Neural cell (in vitro differentiated cells): ENCODE data around the gene FOSL1. TPM values are rescaled to one million over a fixed set of nuclear protein-coding genes. Genes with fewer than 3 reads are reported as not detected.

Experiments used
- H2AFZ ChIP-seq: fragments of 200-600, 300-800 bp; sonication (generic), shearing (Covaris generic); 2 replicates; pipeline ENCODE4 v1.6.0; 2014; ENCODE audit warnings: low read depth, mild to moderate bottlenecking, antibody characterized with exemption, low read length, moderate library complexity
- H3F3A ChIP-seq: fragments of 200-600 bp; shearing (Covaris generic); 2 replicates; pipeline ENCODE4 v1.6.1; 2016; ENCODE audit warnings: mild to moderate bottlenecking, moderate library complexity, mixed read lengths, antibody characterized with exemption, low read length; ENCODE audit not compliant: insufficient read depth, poor library complexity, severe bottlenecking
- H3K27ac ChIP-seq: fragments of 200-600, 300-800 bp; sonication (generic), shearing (Covaris generic); 2 replicates; pipeline ENCODE4 v1.5.1; 2014; ENCODE audit warnings: mild to moderate bottlenecking, low read length, moderate library complexity
- H3K27me3 ChIP-seq: fragments of 300-800, 200-600 bp; sonication (generic), shearing (Covaris generic); 2 replicates; pipeline ENCODE4 v1.6.0; 2014; ENCODE audit warnings: mild to moderate bottlenecking, low read depth, low read length, moderate library complexity; ENCODE audit not compliant: insufficient read depth
- H3K36me3 ChIP-seq: fragments of 300-800, 200-600 bp; sonication (generic), shearing (Covaris generic); 2 replicates; pipeline ENCODE4 v1.5.1; 2014; ENCODE audit warnings: mild to moderate bottlenecking, antibody characterized with exemption, low read length, moderate library complexity; ENCODE audit not compliant: insufficient read depth
- H3K4me2 ChIP-seq: fragments of 300-800, 200-600 bp; sonication (generic), shearing (Covaris generic); 2 replicates; pipeline ENCODE4 v1.6.0; 2014; ENCODE audit warnings: mild to moderate bottlenecking, low read length
- H3K4me3 ChIP-seq: fragments of 300-800, 200-600 bp; sonication (generic), shearing (Covaris generic); 2 replicates; pipeline ENCODE4 v1.5.1; 2014; ENCODE audit warnings: mild to moderate bottlenecking, low read length, moderate library complexity
- H3K79me2 ChIP-seq: fragments of 200-600 bp; shearing (Covaris generic); replicated peaks from 2 replicates; pipeline ENCODE4 v1.6.0; 2014; ENCODE audit warnings: mild to moderate bottlenecking, low read length, moderate library complexity; ENCODE audit not compliant: insufficient read depth
- H3K9ac ChIP-seq: fragments of 300-800, 200-600 bp; sonication (generic), shearing (Covaris generic); 2 replicates; pipeline ENCODE4 v1.6.1; 2016; ENCODE audit warnings: mild to moderate bottlenecking, low read length, mixed read lengths
- H3K9me2 ChIP-seq: fragments of 200-600 bp; shearing (Covaris generic); 2 replicates; pipeline ENCODE4 v1.6.1; 2016; ENCODE audit warnings: mild to moderate bottlenecking, low read length, mixed read lengths; ENCODE audit not compliant: insufficient read depth
- H3K9me3 ChIP-seq: fragments of 200-600, 300-800 bp; sonication (generic), shearing (Covaris generic); 2 replicates; pipeline ENCODE4 v1.6.1; 2016; ENCODE audit warnings: mild to moderate bottlenecking, mixed run types, low read length, moderate library complexity, mixed read lengths
- H4K20me1 ChIP-seq: fragments of 200-600 bp; shearing (Covaris generic); 2 replicates; pipeline ENCODE4 v1.6.1; 2016; ENCODE audit warnings: mild to moderate bottlenecking, mixed run types; ENCODE audit not compliant: insufficient read depth
- CTCF ChIP-seq: fragments of 450-650 bp; IDR thresholded peaks from 2 replicates; pipeline ENCODE4 v1.5.1; 2014; ENCODE audit warnings: antibody characterized with exemption, mild to moderate bottlenecking, moderate library complexity; ENCODE audit not compliant: poor library complexity, severe bottlenecking
- EP300 ChIP-seq: fragments of 450-650 bp; conservative IDR thresholded peaks from 2 replicates; pipeline ENCODE4 v1.6.1; 2014; ENCODE audit warnings: antibody characterized with exemption, mild to moderate bottlenecking, moderate library complexity; ENCODE audit not compliant: poor library complexity, severe bottlenecking
- EZH2 ChIP-seq: fragments of 200-600, 300-800 bp; shearing (Covaris generic), sonication (generic); IDR thresholded peaks from 2 replicates; pipeline ENCODE4 v1.6.1; 2014; ENCODE audit warnings: antibody characterized with exemption, low read length, borderline replicate concordance, mild to moderate bottlenecking; ENCODE audit not compliant: insufficient read depth, poor library complexity, severe bottlenecking
- MXI1 ChIP-seq: fragments of 450-650 bp; conservative IDR thresholded peaks from 2 replicates; pipeline ENCODE4 v1.6.1; 2014; ENCODE audit warnings: antibody characterized with exemption, mild to moderate bottlenecking; ENCODE audit not compliant: poor library complexity, severe bottlenecking
- POLR2AphosphoS5 ChIP-seq: IDR thresholded peaks from 2 replicates; pipeline ENCODE4 v1.6.1; 2012
- RAD21 ChIP-seq: fragments of 450-650 bp; conservative IDR thresholded peaks from 2 replicates; pipeline ENCODE4 v1.6.1; 2014; ENCODE audit warnings: antibody characterized with exemption, mild to moderate bottlenecking, moderate library complexity
- REST ChIP-seq: IDR thresholded peaks from 2 replicates; pipeline ENCODE4 v1.6.1; 2012; ENCODE audit warnings: borderline replicate concordance
- SMC3 ChIP-seq: fragments of 450-650 bp; conservative IDR thresholded peaks from 2 replicates; pipeline ENCODE4 v1.6.1; 2014; ENCODE audit warnings: antibody characterized with exemption, mild to moderate bottlenecking, moderate library complexity; ENCODE audit not compliant: poor library complexity
- TAF1 ChIP-seq: IDR thresholded peaks from 2 replicates; pipeline ENCODE4 v1.6.1; 2012; ENCODE audit warnings: low read depth
- polyA plus RNA-seq: library from polyadenylated mRNA; depleted of rRNA; stranded (reverse); fragments of >200 nt; gene quantifications from 2 replicates; pipeline ENCODE4 v1.2.3, GENCODE V29; 2014

The FOSL1 gene
- polyA plus RNA-seq, 1 donor from 2014 or later = not detected

GRCh38 chr11:65947133-65947532 is 46.9 kb upstream of the FOSL1 start:
- no peaks in the 10 kb centered on the region for H3F3A ChIP-seq
- no peak overlapping the region for H3K4me3 ChIP-seq
- TF ChIP-seq EP300 (no peak), EZH2 (no peak), RAD21 (no peak)
- H3K9me2 ChIP-seq = no peaks in the 10 kb centered on the region
- no peaks in the 10 kb centered on the region for H3K9me3 ChIP-seq
- no peaks in the 10 kb centered on the region for H3K36me3 ChIP-seq
- H2AFZ ChIP-seq = no peak overlapping the region
- H3K79me2 ChIP-seq = no peaks in the 10 kb centered on the region
- no peaks in the 10 kb centered on the region for H3K27me3 ChIP-seq
- H3K9ac ChIP-seq = no peak overlapping the region
- no peaks in the 10 kb centered on the region for H4K20me1 ChIP-seq
- H3K27ac ChIP-seq = no peak overlapping the region
- H3K4me2 ChIP-seq = no peak overlapping the region

- Histone ChIP-seq H3K36me3 (no peaks in the 10 kb centered on the region), H3K9me2 (no peaks in the 10 kb centered on the region), H3K9me3 (no peaks in the 10 kb centered on the region), H4K20me1 (no peaks in the 10 kb centered on the region), H3K9ac (no peak overlapping the region), H3F3A (no peaks in the 10 kb centered on the region), H3K27me3 (no peaks in the 10 kb centered on the region), H2AFZ (no peak overlapping the region), H3K27ac (no peak overlapping the region), H3K4me3 (no peak overlapping the region), H3K4me2 (no peak overlapping the region), H3K79me2 (no peaks in the 10 kb centered on the region)
- TF ChIP-seq SMC3 = no peak
- no peak for TF ChIP-seq MXI1
- TF ChIP-seq EZH2 = no peak
- TF ChIP-seq EP300 = no peak
- no peak for TF ChIP-seq TAF1
- TF ChIP-seq REST = no peak
- no peak for TF ChIP-seq CTCF
- no peak for TF ChIP-seq POLR2AphosphoS5
- no peak for TF ChIP-seq RAD21
Measured at GRCh38 chr11:65946655-65947054, 46.5 kb upstream of the FOSL1 start.
